ENCODE data around the gene RMND1.

DNA sequence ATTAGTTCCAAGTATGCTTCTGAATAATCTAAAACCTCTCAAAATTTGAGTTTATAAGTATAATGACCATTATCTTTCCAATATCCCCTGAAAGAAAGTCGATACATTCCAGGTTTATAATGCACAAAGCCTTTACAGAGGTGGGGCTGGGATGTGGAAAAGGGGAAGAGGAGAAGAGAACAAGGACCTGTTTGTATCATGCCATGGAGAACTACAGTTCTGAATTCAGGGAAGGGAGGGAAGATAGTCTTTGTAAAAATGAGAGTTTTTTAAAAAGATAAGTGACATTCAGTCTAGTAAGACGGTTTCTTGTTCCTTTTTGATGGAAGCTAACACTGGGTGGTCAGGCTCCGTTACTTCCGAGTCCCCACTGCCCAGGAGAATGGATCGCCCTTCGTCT, 86.7 kb downstream of the RMND1 start:
- TF ChIP-seq, protein P1, sequence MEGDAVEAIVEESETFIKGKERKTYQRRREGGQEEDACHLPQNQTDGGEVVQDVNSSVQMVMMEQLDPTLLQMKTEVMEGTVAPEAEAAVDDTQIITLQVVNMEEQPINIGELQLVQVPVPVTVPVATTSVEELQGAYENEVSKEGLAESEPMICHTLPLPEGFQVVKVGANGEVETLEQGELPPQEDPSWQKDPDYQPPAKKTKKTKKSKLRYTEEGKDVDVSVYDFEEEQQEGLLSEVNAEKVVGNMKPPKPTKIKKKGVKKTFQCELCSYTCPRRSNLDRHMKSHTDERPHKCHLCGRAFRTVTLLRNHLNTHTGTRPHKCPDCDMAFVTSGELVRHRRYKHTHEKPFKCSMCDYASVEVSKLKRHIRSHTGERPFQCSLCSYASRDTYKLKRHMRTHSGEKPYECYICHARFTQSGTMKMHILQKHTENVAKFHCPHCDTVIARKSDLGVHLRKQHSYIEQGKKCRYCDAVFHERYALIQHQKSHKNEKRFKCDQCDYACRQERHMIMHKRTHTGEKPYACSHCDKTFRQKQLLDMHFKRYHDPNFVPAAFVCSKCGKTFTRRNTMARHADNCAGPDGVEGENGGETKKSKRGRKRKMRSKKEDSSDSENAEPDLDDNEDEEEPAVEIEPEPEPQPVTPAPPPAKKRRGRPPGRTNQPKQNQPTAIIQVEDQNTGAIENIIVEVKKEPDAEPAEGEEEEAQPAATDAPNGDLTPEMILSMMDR (IDR thresholded peaks at IDR 0.05; ENCODE audit: insufficient read depth, low read length): no peak
- TF ChIP-seq GABPA (IDR thresholded peaks at IDR 0.05; ENCODE audit: low read depth): no peak
- TF ChIP-seq POLR2AphosphoS5 (IDR thresholded peaks at IDR 0.05; ENCODE audit: low read depth): no peak
